Activated B cell treated with CpG ODN at 0.5 μM for 24 hours (primary cell): ENCODE measurements around the gene ADAMTSL2. TPM values are rescaled to one million over a fixed set of nuclear protein-coding genes. Genes with fewer than 3 reads are reported as not detected.

ENCODE experiments used
- ATAC-seq: fragments of 200-7000 bp; cut with Tn5 transposase; one replicate; pipeline ENCODE4 v1.10.0; 2021; ENCODE audit warnings: low read depth, mild to moderate bottlenecking, moderate library complexity
- CTCF ChIA-PET: fragments of 350-600 bp; sonication (Branson Sonifier 250); formaldehyde crosslinking; loops from one replicate; lab custom pipeline; 2021; ENCODE audit warnings: antibody characterized with exemption; lab: Charles Lee
- POLR2A ChIA-PET: fragments of 350-600 bp; sonication (Branson Sonifier 250); formaldehyde crosslinking; loops from one replicate; lab custom pipeline; 2021; ENCODE audit warnings: antibody characterized with exemption; lab: Charles Lee
- DNase-seq: peaks from one replicate; pipeline ENCODE4 v3.0.0; 2022
- H3K27ac Mint-ChIP-seq: one replicate; pipeline ENCODE4 v1.8.0; 2020; ENCODE audit warnings: mixed read lengths
- H3K27me3 Mint-ChIP-seq: one replicate; pipeline ENCODE4 v1.8.0; 2021; ENCODE audit warnings: mixed read lengths
- H3K36me3 Mint-ChIP-seq: one replicate; pipeline ENCODE4 v1.8.0; 2021; ENCODE audit warnings: low read depth, mixed read lengths
- H3K4me1 Mint-ChIP-seq: one replicate; pipeline ENCODE4 v1.8.0; 2021; ENCODE audit warnings: mixed read lengths
- H3K4me3 Mint-ChIP-seq: one replicate; pipeline ENCODE4 v1.8.0; 2020; ENCODE audit warnings: mild to moderate bottlenecking, mixed read lengths
- H3K9me3 Mint-ChIP-seq: one replicate; pipeline ENCODE4 v1.8.0; 2020; ENCODE audit warnings: mixed read lengths
- intact Hi-C: fragments of 100-400 bp; cut with micrococcal nuclease; formaldehyde crosslinking; loops from one replicate; pipeline ENCODE4 v1.15.1; 2024
- total RNA-seq: library from RNA; stranded (reverse); gene quantifications from 2 replicates; pipeline ENCODE4 v1.2.3, GENCODE V29; 2022
- TF ChIP-seq, protein P1 (sequence below): fragments of 200-600 bp; IDR thresholded peaks from one replicate; pipeline ENCODE4 v1.8.0; 2022; ENCODE audit warnings: antibody characterized with exemption, mild to moderate bottlenecking

ADAMTSL2 gene
- total RNA-seq, 1 donor from 2014 or later: not detected

GRCh38 chr9:133512253-133513213 is 22.0 kb upstream of the ADAMTSL2 start:
- TF ChIP-seq, protein P1, sequence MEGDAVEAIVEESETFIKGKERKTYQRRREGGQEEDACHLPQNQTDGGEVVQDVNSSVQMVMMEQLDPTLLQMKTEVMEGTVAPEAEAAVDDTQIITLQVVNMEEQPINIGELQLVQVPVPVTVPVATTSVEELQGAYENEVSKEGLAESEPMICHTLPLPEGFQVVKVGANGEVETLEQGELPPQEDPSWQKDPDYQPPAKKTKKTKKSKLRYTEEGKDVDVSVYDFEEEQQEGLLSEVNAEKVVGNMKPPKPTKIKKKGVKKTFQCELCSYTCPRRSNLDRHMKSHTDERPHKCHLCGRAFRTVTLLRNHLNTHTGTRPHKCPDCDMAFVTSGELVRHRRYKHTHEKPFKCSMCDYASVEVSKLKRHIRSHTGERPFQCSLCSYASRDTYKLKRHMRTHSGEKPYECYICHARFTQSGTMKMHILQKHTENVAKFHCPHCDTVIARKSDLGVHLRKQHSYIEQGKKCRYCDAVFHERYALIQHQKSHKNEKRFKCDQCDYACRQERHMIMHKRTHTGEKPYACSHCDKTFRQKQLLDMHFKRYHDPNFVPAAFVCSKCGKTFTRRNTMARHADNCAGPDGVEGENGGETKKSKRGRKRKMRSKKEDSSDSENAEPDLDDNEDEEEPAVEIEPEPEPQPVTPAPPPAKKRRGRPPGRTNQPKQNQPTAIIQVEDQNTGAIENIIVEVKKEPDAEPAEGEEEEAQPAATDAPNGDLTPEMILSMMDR: no peak
- DNase-seq (no peak), ATAC-seq (no peak)
- H3K4me3 Mint-ChIP-seq: no peak overlapping the region
- POLR2A ChIA-PET: interaction anchor here (0.6 kb wide), 1 partner anchor 296 kb away, joined by 3 read pairs; no protein-coding TSS in a partner anchor
- peaks cover 4% of the 10 kb centered on the region for H3K27me3 Mint-ChIP-seq
- intact Hi-C loops: no loop called here
- H3K4me1 Mint-ChIP-seq: no peaks in the 10 kb centered on the region
- no peaks in the 10 kb centered on the region for H3K36me3 Mint-ChIP-seq
- H3K27ac Mint-ChIP-seq: no peak overlapping the region
- H3K9me3 Mint-ChIP-seq: no peaks in the 10 kb centered on the region
- CTCF ChIA-PET: no interaction called here

DNA sequence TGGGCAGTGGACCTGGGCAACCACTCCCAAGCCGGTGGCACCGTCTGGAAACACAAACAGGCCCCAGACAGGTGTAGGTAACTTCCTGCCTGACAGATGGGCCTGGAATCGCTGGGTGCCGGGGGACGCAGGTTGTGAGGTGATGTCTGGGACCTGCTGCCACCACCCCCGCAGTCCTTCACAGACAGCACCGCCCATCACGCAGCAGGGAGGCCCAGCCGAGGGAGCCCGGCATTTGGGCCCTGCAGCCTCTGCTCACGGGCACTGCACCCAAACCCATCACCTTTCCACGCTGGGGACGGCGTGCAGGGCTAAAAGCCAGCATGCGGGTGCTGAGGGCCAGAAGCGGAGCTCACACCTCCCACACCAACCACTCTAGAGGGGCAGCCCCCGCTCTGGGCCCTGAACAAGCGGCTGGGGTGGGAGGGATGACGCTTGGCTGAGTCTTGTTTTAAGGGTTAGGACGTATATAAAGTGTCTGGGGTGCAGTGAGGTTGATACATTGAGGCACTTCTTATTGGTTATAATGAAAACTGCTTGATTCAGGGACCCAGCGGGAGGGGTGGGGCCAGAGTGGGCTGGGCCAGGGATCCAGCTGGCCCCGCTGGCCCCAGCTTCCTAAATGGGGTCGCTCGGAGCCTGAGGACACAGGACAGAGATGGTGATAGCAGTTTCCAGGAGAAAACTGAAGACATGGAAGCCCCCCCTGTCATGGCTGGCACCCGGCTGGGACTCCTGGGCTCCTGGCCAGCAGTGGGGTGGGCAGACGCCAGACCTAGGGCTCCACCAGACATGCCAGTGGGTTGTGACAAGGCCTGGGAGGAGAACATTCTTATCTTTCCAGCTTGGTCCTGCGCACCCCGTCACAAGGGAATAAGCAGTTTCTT is 21.0 kb upstream of the ADAMTSL2 start:
- Mint-ChIP-seq H3K4me3 (no peak overlapping the region), H3K36me3 (no peaks in the 10 kb centered on the region), H3K9me3 (no peaks in the 10 kb centered on the region), H3K4me1 (no peaks in the 10 kb centered on the region), H3K27me3 (peaks cover 4% of the 10 kb centered on the region), H3K27ac (no peak overlapping the region)
- intact Hi-C loops: no loop called here
- CTCF ChIA-PET: no interaction called here
- DNase-seq: no peak
- no peak for ATAC-seq
- TF ChIP-seq, protein P1: no peak
- POLR2A ChIA-PET: no interaction called here

DNA sequence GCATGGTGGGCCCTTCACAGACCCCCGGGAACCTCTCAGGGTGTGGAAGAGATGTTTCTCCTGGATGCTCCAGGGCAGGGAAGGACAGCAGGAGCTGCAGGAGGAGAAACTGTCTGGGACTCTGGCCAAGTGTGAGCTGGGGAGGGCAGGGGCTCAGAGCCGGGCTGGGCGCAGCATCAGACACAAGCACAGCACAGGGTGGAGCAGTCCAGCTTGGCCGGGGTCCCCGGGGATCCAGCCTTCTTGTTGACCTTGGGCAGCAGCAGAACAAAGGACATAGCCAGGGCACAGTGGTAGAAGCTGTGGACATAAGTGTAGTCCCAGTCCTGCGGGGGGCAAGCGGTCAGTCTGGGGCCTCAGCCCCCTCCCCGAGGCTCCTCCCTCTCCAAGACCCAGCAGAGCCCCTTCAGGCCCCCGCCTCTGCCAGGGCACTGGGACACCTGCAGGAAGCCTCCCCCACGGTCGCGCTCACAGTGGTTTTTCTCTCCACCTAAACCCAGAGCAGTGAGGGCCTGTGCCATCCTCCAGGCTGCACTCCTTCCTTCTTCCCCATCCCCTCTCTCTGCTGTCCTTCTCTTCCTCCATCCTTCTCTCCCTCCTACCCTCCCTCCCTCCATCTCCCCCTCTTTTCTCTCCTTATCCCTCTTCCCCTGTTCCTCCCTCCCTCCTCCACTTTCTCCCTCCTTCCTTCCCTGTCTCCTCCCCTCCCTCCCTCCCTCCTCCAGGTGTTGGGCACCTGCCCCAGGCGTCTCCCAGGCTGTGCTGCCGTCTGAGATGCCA is 19.9 kb upstream of the ADAMTSL2 start:
- Mint-ChIP-seq H3K4me3 (no peak overlapping the region), H3K27me3 (peaks cover 7% of the 10 kb centered on the region), H3K36me3 (no peaks in the 10 kb centered on the region), H3K27ac (no peak overlapping the region), H3K4me1 (no peaks in the 10 kb centered on the region), H3K9me3 (no peaks in the 10 kb centered on the region)
- CTCF ChIA-PET: no interaction called here
- no peak for ATAC-seq
- TF ChIP-seq, protein P1: no peak
- intact Hi-C loops: no loop called here
- no peak for DNase-seq
- POLR2A ChIA-PET: no interaction called here

DNA sequence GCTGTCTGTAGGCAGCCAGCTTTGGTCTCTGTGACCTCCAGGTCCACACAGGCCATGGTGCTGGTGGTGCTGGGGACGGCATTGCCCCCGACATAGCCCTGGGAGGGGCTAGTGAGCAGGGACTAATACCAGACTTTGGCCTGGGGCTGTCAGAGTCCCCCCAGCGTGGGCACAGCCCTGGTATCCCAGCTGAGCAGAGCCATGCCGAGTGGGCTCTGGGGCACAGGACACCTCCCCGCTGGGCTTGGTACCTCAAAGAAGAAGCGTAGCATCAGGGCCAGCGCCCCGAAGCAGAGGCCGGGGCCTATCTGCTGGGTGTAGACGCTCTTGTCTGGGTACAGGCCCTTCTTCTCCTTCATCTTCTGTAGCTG is 19.3 kb upstream of the ADAMTSL2 start:
- Mint-ChIP-seq H3K4me3 (no peak overlapping the region), H3K9me3 (no peaks in the 10 kb centered on the region), H3K27me3 (peaks cover 7% of the 10 kb centered on the region), H3K27ac (no peak overlapping the region), H3K36me3 (no peaks in the 10 kb centered on the region), H3K4me1 (no peaks in the 10 kb centered on the region)
- intact Hi-C loops: no loop called here
- ChIA-PET CTCF (no interaction called here), POLR2A (no interaction called here)
- DNase-seq: no peak
- ATAC-seq: no peak
- TF ChIP-seq, protein P1: no peak
